Inflammatory macrophage (primary cell): ENCODE data around the gene FRS2.

Source experiments
- DNase-seq, 2 donors: peaks; one replicate each; pipeline ENCODE4 v3.0.0-alpha.2; 2020 to 2022

The FRS2 gene

DNA sequence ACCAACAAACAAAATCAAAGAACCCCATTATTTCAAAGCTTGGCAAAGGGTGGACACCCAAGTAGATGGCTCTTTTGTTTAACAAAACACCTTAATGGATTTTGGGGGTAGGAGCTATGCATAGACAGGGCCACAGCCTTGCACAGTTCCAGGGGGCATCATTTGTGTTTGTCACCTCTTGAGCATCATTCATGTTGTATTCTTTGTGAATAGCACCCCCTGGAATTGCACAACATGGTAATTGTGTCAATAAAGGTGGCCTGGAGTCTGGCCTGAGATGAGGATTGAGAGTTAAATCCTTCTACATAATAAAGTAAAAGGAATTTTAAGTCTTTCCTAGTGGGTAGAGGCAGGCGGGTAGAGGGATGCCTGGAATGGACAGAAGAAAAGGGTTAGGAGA lies 3.3 kb upstream of the FRS2 start:
- DNase-seq: no peak

- DNase-seq: peak; percentile 2 to 45
These were observed 2.8 kb upstream of the FRS2 start for GRCh38 chr12:69467366-69467765.

DNA sequence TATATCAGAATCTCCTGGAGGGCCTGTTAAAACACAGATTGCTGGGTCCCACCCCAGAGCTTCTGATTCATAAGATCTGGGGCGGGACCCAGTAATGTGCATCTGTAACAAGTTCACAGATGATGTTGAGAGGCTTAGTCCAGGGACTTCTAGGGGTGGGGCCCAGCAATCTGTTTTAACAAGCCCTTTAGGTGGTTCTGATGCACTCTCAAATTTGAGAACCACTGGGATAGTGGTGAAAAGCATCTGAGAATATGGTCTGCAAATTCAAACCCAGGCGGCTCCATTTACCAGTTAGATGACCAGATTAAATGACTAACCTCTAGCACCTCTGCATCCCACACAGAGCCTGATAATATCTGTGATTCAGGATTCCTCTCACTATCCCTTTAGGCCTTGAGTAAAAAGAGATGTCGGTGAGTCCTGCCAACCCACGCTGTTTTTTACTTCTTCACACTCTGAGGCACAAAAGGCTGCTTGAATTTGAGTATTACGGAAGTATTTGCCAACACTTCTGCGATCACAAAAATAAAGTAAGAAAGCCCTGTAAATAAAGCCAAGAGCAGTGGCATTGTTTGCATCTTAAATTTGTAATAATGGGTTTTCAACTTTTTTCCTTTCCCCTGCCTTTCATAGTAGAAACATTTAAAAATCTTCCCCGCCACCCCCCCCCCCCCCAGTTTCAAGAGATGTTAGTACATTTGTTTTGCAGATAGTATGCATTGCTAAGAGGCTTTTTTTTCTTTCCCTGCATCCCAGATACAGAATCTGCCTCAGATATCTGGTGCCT lies 1.8 kb upstream of the FRS2 start:
- DNase-seq: peak in 1 of 2 donors; percentile 15

- no peak for DNase-seq
These were observed 367 bp upstream of the FRS2 start for GRCh38 chr12:69469854-69470188.

DNA sequence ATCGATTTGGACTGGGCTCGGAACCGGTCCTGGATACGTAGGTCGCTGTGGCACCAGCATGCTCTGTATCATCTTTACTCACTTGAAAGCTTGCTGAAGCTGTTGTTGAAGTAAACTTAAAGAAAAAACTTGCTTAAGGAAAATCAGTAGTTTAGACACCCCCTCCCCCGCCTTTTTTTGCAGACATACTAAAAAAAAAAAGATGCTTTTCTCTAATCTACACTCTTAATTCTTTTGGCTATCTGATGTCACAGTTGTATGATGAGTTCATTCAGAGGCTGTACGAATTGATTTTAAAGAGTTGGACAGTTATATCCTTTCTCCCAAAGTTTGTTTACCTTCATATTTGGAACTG lies 865 bp downstream of the FRS2 start:
- no peak for DNase-seq

DNA sequence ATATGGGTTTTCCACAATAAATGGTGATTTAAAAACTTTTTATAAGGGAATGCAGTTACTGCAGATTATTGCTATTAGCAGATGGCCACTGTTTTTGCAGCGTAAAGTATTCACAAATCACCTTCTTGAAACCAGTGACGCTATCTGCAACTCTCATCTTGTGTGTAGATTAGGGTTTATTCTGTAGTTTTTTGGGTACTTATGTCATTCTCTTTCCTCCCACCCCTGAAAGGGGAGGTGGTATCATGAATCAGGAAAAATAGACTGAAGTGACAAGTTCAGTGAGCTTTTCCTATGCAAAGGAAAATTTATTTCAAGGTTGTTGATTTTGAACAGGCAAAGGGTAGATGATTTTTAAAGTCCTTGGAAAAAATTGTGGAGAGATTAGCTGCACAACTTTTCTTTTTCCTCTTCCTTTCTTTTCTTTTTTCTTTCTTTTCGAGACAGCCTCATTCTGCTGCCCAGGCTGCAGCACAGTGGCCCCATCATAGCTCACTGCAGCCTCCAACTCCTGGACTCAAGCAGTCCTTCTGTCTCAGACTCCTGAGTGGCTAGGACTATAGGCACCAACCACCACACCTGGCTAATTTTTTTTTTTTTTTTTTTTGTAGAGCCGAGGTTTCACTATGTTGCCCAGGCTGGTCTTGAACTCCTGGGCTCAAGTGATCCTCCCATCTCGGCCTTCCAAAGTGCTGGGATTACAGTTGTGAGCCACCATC lies 1.6 kb downstream of the FRS2 start:
- DNase-seq: no peak

- no peak for DNase-seq
These were observed 3.1 kb downstream of the FRS2 start for GRCh38 chr12:69473262-69473661.

GRCh38 chr12:69474456-69474855 lies 4.3 kb downstream of the FRS2 start:
- no peak for DNase-seq

DNA sequence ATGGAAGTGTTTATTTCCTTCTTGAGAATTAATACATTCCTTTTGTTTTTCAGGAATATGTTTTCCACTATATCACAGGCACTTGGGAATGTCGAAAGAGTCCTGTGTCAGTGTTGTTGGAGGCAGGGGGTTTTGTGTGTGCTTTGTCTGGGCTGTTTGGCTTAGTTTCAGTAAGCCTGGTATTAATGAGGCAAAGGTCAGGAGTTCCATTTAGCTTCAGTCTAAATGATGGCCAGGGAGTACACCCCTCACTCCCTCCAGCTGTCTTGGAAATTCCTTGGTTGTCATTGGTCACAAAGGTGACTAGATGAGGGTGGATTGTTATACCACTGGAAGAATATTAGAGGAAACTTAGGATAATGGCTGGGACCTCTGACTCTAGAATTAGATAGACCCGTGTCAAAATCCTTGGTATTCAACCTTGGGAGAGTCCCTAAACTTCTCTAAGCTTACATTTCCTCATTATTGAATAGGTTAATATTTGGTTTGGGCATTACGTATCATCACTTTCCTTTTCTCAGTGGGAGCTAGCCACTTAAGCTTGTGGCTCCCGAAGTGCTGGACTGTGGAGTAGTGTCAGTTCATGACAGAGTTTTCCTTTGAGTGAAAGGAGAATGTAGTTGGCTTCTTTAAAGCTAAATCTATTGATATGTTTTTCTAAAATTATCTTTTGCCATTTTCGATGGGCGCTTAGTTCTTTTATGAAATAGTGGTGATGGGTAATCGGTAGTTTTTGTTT lies 5.2 kb downstream of the FRS2 start:
- DNase-seq: no peak

DNA sequence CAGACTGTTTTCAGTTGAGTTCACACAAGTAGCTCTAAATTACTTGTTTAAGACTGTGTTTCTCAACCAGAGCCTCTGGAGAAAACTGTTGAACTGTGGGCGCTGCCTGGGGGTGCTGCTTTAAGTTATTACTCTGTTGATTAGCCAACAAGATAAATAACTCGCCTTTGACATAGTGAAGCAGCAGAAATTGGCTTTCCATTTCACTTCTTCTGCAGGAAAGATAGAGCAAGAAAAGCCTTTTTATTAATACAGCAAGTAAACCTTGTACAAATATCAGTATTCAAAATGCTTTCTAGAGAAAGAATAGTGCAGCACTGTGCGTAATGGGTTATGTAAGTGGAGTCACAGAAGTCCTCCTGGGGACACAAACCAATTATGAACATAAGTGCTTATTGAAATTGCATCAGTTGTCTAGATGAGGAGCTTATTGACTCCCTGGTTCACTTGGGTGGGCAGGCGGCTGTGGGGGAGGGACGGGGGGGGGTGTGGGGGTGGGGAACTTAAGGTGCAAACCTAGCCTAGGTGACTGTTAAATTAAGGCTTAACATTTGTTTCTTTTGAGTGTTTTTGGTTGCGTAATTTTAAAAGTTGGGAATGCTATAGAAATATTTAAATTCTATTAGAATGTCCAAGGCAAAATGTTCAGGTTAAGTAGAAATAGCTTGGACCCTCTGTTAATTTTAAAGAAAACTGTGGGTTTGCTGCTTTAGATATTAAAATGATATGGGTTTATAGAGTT lies 6.3 kb downstream of the FRS2 start:
- DNase-seq: no peak

- DNase-seq: no peak
These were observed 9.5 kb downstream of the FRS2 start for GRCh38 chr12:69479675-69480074.

DNA sequence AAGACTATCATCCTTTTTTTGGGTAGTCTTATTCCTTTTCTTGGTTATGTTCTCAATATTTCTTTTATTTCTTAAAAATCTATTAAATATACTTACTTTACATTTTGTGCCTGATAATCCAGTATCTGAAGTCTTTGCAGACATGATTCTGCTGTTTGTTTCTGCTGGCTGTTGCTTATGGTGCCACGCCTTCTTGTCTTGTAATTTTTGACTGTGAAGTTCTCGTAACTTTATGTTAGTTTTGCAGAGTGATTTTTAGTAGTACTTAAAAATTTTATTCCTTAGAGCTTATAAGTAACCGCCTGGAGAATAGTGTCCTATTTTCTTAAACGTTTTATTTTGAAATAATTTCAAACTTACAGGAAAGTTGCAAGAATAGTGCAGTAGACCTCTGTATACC lies 10.5 kb downstream of the FRS2 start:
- DNase-seq: no peak

DNA sequence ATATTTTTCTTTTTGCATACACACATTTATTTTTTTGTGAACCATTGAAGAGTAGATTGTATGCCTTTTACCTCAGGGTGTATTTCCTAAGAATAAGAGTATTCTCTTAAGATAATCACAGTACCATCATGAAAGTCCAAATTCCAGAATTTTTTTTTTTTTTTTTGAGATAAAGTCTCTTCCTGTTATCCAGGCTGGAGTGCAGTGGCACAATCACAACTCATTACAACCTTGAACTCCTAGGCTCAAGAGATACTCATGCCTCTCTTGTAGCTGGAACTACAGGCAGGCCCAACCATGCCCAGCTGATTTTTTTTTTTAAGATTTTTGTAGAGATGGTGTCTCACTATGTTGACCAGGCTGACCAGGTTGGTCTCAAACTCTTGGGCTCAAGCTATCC lies 10.9 kb downstream of the FRS2 start:
- no peak for DNase-seq

- DNase-seq: no peak
These were observed 13.5 kb downstream of the FRS2 start for GRCh38 chr12:69483700-69484099.

DNA sequence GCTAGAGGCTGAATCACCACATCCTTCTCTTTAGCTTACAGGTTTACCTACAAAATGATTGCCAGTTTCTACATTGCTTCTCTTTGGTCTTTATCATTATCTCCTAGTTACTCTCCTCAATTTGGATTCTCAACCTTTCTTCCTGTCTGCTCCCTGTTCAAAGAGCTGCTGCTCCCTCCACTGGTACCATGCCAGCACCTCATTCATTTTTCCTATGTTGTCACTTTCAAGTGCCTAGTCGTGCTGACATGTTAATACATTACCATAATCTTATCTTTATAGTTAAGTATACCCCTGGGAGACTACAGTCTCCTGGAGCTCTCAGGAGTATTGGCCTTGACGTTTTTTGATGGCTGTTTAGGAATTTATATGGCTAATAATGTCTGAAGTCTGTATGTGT lies 14.2 kb downstream of the FRS2 start:
- no peak for DNase-seq

GRCh38 chr12:69490920-69491643 lies 20.9 kb downstream of the FRS2 start:
- DNase-seq: no peak

DNA sequence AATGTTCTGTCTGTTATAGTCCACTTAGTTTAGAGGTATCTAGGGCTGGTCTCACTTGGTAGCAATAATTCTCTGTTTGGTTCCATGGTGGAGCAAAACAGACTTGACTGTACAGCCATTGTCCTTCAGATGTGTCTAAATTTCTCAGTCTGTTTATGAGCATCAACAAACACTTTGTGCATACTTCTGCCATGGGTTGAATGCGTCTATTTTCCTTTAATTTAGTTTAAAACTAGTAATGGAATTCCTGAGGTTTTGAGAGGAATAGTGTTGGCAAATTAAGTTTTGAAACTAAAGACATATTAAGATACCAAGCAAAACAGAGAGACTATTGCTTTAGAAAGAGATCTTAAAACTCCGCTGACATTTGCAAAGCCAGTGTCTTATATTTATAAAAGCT lies 22.6 kb downstream of the FRS2 start:
- no peak for DNase-seq

- no peak for DNase-seq
These were observed 24.9 kb downstream of the FRS2 start for GRCh38 chr12:69495071-69495470.

DNA sequence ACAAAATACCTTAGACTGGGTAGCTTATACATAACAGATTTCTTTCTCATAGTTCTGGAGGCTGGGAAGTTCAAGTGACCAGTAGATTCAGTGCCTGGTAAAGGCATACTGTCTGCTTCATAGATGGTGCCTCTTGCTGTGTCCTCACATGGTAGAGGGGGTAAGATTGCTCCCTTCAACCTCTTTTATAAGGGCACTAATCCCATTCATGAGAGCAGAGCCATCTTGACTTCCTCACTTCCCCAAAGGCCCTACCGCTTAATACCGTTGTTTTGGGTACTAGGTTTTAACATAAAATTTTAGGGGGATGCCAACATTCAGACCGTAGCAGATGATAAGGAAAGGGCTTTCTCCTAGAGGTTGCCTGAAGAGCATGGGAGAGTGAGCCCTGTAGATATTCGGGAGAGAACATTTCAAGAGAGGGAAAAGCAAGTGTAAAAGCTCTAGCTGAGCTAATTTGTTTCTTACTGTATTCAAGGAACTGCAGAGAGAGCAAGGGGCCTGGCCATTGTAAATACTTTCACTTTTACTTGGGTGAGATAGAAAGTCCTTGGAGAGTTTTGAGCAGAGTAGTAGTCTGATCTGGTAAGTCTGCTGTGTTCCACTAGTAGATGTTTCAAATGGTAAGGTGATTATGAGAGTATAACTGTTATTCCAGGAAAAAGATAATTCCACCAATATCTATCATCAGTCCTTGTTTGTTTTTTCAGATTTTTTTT lies 27.3 kb downstream of the FRS2 start:
- DNase-seq: no peak

- DNase-seq: no peak
These were observed 30.4 kb downstream of the FRS2 start for GRCh38 chr12:69500631-69501030.

DNA sequence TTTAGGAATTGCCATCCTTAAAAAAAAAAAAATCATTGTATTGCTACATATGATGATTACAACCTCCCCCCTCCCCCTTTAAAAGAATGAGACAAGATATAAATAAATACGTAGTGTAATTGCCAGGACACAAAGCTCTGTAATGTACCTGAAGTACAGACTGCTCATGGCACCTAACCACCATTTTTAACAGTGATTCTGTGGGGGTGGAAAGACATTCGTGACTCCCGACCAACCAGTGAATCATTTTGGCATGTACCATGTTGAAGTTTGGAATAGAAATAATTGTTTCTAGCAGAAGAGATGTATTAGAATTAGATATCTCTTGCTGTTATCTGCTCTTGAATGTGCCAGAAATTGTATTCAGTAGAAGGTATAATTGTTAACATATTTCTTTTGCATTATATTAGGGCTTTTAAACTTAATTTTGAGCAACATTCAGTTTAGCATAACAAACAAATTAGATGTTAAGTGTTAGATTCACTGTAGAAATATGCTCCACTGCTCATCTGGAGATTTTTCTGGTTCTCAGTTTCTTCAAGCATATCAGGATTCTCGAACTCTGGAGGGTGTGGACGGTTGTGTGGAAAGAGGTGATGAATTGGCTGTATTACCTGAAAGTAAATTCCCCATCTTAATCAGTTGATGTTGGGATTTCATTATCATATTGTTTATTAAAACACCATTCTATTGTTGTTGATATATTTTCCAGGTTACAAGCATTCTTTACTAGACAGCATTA lies 31.1 kb downstream of the FRS2 start:
- DNase-seq: no peak
